ENCODE data around the gene IL25.
"Not testable (repeated sequence)": the region's sequence is repeated elsewhere in the genome, so short reads cannot be mapped to it uniquely, and the experiment has no call there.

GRCh38 chr14:23417269-23417668 lies 44.7 kb downstream of the IL25 start:
- TF ChIP-seq POLR2A (IDR thresholded peaks at IDR 0.05): not testable (repeated sequence)
- TF ChIP-seq, protein P1, sequence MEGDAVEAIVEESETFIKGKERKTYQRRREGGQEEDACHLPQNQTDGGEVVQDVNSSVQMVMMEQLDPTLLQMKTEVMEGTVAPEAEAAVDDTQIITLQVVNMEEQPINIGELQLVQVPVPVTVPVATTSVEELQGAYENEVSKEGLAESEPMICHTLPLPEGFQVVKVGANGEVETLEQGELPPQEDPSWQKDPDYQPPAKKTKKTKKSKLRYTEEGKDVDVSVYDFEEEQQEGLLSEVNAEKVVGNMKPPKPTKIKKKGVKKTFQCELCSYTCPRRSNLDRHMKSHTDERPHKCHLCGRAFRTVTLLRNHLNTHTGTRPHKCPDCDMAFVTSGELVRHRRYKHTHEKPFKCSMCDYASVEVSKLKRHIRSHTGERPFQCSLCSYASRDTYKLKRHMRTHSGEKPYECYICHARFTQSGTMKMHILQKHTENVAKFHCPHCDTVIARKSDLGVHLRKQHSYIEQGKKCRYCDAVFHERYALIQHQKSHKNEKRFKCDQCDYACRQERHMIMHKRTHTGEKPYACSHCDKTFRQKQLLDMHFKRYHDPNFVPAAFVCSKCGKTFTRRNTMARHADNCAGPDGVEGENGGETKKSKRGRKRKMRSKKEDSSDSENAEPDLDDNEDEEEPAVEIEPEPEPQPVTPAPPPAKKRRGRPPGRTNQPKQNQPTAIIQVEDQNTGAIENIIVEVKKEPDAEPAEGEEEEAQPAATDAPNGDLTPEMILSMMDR (IDR thresholded peaks at IDR 0.05): not testable (repeated sequence)
